ENCODE results near the gene LTF.
"Not testable (repeated sequence)": the region's sequence is repeated elsewhere in the genome, so short reads cannot be mapped to it uniquely, and the experiment has no call there.

Gene LTF

GRCh38 chr3:46442576-46443530 lies 21.9 kb downstream of the LTF start:
- Histone ChIP-seq H3K9me3 (ENCODE audit: control insufficient read depth, low read length) (no peaks in the 10 kb centered on the region), H3K36me3 (ENCODE audit: control insufficient read depth, insufficient read depth, low read length) (no peaks in the 10 kb centered on the region)

DNA sequence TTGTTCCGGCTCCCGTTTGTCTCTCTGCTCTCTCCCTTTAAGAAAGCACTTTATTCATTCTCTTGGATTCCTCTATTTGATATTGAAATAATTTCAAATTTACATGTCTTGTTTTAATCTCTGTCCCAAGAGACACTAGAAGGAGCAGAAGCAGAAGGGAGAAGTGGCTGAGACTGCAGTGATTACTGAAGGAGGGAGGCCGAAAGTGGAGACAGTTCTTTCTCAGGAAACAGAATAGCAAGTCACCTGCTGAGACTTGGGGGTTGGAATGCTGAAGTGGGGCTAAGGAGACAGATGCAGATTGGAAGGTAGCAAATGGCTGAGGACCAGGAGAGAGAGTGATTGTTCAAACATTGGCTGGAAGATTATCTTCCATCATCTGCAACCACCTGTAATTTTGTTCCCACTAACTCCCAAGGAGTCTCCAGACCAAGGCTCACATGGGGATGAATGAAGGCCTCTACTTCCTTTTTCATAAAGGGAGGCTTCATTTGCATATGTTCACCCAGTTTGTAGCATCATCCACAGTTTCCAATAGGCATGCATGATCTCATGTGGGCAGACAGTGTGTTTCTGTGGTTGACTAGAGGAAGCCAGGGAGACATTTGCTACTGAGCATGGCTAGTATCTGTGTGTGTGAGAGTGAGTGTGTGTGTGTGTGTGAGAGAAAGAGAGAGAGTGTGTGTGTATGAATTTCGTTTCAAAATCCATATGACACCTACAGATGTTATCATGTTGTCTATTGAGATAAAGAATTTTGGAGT lies 24.0 kb downstream of the LTF start:
- no peaks in the 10 kb centered on the region for H3K27me3 ChIP-seq (ENCODE audit: control insufficient read depth, insufficient read depth, low read length, poor library complexity, severe bottlenecking)
- no peaks in the 10 kb centered on the region for H3K36me3 ChIP-seq (ENCODE audit: control insufficient read depth, insufficient read depth, low read length)
- no peaks in the 10 kb centered on the region for H3K4me1 ChIP-seq (ENCODE audit: control insufficient read depth, insufficient read depth, low read length)
- 92% methylated on average over 3 of the region's 4 CpGs for whole genome bisulfite sequencing, 2 experiments
- H3K27ac ChIP-seq (ENCODE audit: insufficient read depth, low read depth, low read length, poor library complexity, severe bottlenecking): no peak overlapping the region
- H3K4me3 ChIP-seq (ENCODE audit: insufficient read depth, low read depth, low read length): no peak overlapping the region
- no peaks in the 10 kb centered on the region for H3K9me3 ChIP-seq (ENCODE audit: control insufficient read depth, low read length)

More at GRCh38 chr3:46442576-46443530, 21.9 kb downstream of the LTF start:
- Histone ChIP-seq H3K27ac (ENCODE audit: insufficient read depth, low read depth, low read length, poor library complexity, severe bottlenecking) (no peak overlapping the region), H3K27me3 (ENCODE audit: control insufficient read depth, insufficient read depth, low read length, poor library complexity, severe bottlenecking) (no peaks in the 10 kb centered on the region), H3K4me3 (ENCODE audit: insufficient read depth, low read depth, low read length) (no peak overlapping the region), H3K4me1 (ENCODE audit: control insufficient read depth, insufficient read depth, low read length) (no peaks in the 10 kb centered on the region)
- WGBS, 2 experiments: 92 to 93% methylated on average over 16 of the region's 16 CpGs

- no peak overlapping the region for H3K27ac ChIP-seq (ENCODE audit: insufficient read depth, low read depth, low read length, poor library complexity, severe bottlenecking)
- no peaks in the 10 kb centered on the region for H3K36me3 ChIP-seq (ENCODE audit: control insufficient read depth, insufficient read depth, low read length)
- no peaks in the 10 kb centered on the region for H3K27me3 ChIP-seq (ENCODE audit: control insufficient read depth, insufficient read depth, low read length, poor library complexity, severe bottlenecking)
- no peaks in the 10 kb centered on the region for H3K4me1 ChIP-seq (ENCODE audit: control insufficient read depth, insufficient read depth, low read length)
- 91 to 93% methylated on average over 3 of the region's 3 CpGs for WGBS, 2 experiments
- H3K4me3 ChIP-seq (ENCODE audit: insufficient read depth, low read depth, low read length): no peak overlapping the region
- H3K9me3 ChIP-seq (ENCODE audit: control insufficient read depth, low read length): no peaks in the 10 kb centered on the region
Observed at GRCh38 chr3:46438831-46439230, 25.9 kb downstream of the LTF start.

DNA sequence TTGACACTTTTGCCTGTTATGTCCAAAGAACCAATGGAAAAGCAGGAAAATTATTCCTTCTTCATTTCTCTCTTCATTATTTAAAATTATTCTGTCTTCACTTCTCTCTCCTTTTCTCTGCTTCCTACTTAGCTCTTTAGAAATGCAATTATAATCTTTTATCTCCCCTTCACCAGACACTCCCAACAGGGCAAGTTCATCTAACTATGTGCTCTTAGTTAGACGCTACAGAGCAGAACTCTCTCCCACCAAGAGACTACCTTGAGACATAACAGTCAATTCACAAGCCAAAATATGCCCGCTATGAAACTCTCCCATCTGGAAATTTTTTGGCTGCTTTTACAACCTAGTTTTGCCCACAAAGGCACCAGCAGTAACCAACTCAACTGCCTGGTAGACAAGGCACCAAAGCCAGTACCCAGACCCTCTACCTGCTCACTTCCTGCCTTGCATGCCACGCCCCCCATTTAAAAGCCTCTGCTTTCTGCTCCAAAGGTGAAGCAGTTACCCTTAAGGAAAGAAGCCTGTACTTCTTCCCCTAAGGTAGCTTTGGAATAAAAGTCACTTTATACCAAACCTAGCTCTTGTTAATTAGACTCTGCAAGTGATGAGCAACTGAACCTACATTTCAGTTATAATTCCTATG lies 29.5 kb downstream of the LTF start:
- no peak overlapping the region for H3K4me3 ChIP-seq (ENCODE audit: insufficient read depth, low read depth, low read length)
- no peaks in the 10 kb centered on the region for H3K27me3 ChIP-seq (ENCODE audit: control insufficient read depth, insufficient read depth, low read length, poor library complexity, severe bottlenecking)
- no peaks in the 10 kb centered on the region for H3K9me3 ChIP-seq (ENCODE audit: control insufficient read depth, low read length)
- H3K36me3 ChIP-seq (ENCODE audit: control insufficient read depth, insufficient read depth, low read length): no peaks in the 10 kb centered on the region
- H3K27ac ChIP-seq (ENCODE audit: insufficient read depth, low read depth, low read length, poor library complexity, severe bottlenecking): no peak overlapping the region
- H3K4me1 ChIP-seq (ENCODE audit: control insufficient read depth, insufficient read depth, low read length): no peaks in the 10 kb centered on the region
- 90 to 93% methylated on average over 3 of the region's 3 CpGs for WGBS, 2 experiments

DNA sequence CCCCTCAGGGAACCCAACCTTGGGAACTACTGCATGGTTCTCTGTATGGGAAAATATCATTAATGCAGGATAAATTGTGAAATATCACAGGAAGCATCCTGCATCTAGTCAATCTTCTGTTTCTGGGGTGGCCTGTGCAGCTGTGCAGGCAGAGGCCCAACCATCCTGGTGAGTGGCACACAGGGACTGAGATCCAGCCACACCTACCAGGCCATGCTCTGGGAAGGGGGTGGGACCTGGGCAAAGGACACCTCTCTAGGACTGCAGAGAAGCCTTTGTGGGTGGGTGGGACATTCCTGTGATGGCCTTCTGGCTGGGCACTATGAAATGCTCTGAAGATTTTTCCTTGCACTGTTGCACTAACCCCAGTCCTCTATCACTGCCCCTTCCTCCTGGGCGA lies 30.9 kb downstream of the LTF start:
- no peaks in the 10 kb centered on the region for H3K4me1 ChIP-seq (ENCODE audit: control insufficient read depth, insufficient read depth, low read length)
- H3K27ac ChIP-seq (ENCODE audit: insufficient read depth, low read depth, low read length, poor library complexity, severe bottlenecking): no peak overlapping the region
- 67% methylated on average over 1 of the region's 1 CpG; no CpG with 5 or more reads in 1 of the 2 experiments for WGBS, 2 experiments
- no peak overlapping the region for H3K4me3 ChIP-seq (ENCODE audit: insufficient read depth, low read depth, low read length)
- H3K9me3 ChIP-seq (ENCODE audit: control insufficient read depth, low read length): no peaks in the 10 kb centered on the region
- no peaks in the 10 kb centered on the region for H3K36me3 ChIP-seq (ENCODE audit: control insufficient read depth, insufficient read depth, low read length)
- H3K27me3 ChIP-seq (ENCODE audit: control insufficient read depth, insufficient read depth, low read length, poor library complexity, severe bottlenecking): no peaks in the 10 kb centered on the region

DNA sequence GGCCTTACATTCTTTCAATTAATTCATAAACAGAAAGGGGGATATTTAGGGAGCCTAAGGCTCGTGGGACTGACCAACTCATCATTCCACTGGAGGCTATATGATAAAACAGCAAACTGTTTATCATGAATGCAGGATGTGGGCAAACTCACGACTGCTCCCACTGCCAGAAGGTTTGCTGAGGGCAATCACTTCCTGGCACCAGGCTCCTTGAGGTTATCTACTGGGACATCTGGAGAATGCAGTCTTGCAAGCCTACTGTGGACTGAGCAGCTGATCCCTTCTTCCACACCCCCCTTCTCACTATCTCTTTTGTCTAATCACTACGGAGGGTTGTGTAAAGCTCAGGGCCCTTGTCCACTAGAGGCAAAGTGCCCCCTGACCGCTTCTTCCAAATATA lies 31.6 kb downstream of the LTF start:
- not testable (repeated sequence) for H3K27ac ChIP-seq (ENCODE audit: insufficient read depth, low read depth, low read length, poor library complexity, severe bottlenecking); H3K27me3 ChIP-seq (ENCODE audit: control insufficient read depth, insufficient read depth, low read length, poor library complexity, severe bottlenecking); H3K4me3 ChIP-seq (ENCODE audit: insufficient read depth, low read depth, low read length); H3K36me3 ChIP-seq (ENCODE audit: control insufficient read depth, insufficient read depth, low read length); H3K9me3 ChIP-seq (ENCODE audit: control insufficient read depth, low read length); H3K4me1 ChIP-seq (ENCODE audit: control insufficient read depth, insufficient read depth, low read length)
- 85 to 92% methylated on average over 4 of the region's 4 CpGs for WGBS, 2 experiments

- H3K36me3 ChIP-seq (ENCODE audit: control insufficient read depth, insufficient read depth, low read length); H3K9me3 ChIP-seq (ENCODE audit: control insufficient read depth, low read length); H3K4me3 ChIP-seq (ENCODE audit: insufficient read depth, low read depth, low read length); H3K4me1 ChIP-seq (ENCODE audit: control insufficient read depth, insufficient read depth, low read length); H3K27ac ChIP-seq (ENCODE audit: insufficient read depth, low read depth, low read length, poor library complexity, severe bottlenecking); H3K27me3 ChIP-seq (ENCODE audit: control insufficient read depth, insufficient read depth, low read length, poor library complexity, severe bottlenecking): not testable (repeated sequence)
- WGBS, 2 experiments: 98 to 99% methylated on average over 4 to 5 of the region's 5 CpGs
Observed at GRCh38 chr3:46431905-46432304, 32.8 kb downstream of the LTF start.

GRCh38 chr3:46430879-46431278 lies 33.8 kb downstream of the LTF start:
- H3K4me1 ChIP-seq (ENCODE audit: control insufficient read depth, insufficient read depth, low read length); H3K27me3 ChIP-seq (ENCODE audit: control insufficient read depth, insufficient read depth, low read length, poor library complexity, severe bottlenecking); H3K4me3 ChIP-seq (ENCODE audit: insufficient read depth, low read depth, low read length); H3K36me3 ChIP-seq (ENCODE audit: control insufficient read depth, insufficient read depth, low read length); H3K9me3 ChIP-seq (ENCODE audit: control insufficient read depth, low read length); H3K27ac ChIP-seq (ENCODE audit: insufficient read depth, low read depth, low read length, poor library complexity, severe bottlenecking): not testable (repeated sequence)
- 89% methylated on average over 1 of the region's 1 CpG for WGBS, 2 experiments

- Histone ChIP-seq H3K36me3 (ENCODE audit: control insufficient read depth, insufficient read depth, low read length) (no peaks in the 10 kb centered on the region), H3K4me3 (ENCODE audit: insufficient read depth, low read depth, low read length) (no peak overlapping the region), H3K27ac (ENCODE audit: insufficient read depth, low read depth, low read length, poor library complexity, severe bottlenecking) (no peak overlapping the region), H3K4me1 (ENCODE audit: control insufficient read depth, insufficient read depth, low read length) (no peaks in the 10 kb centered on the region), H3K9me3 (ENCODE audit: control insufficient read depth, low read length) (no peaks in the 10 kb centered on the region), H3K27me3 (ENCODE audit: control insufficient read depth, insufficient read depth, low read length, poor library complexity, severe bottlenecking) (no peaks in the 10 kb centered on the region)
- WGBS, 2 experiments: 94 to 96% methylated on average over 4 to 5 of the region's 5 CpGs
Observed at GRCh38 chr3:46429671-46430070, 35.0 kb downstream of the LTF start.

DNA sequence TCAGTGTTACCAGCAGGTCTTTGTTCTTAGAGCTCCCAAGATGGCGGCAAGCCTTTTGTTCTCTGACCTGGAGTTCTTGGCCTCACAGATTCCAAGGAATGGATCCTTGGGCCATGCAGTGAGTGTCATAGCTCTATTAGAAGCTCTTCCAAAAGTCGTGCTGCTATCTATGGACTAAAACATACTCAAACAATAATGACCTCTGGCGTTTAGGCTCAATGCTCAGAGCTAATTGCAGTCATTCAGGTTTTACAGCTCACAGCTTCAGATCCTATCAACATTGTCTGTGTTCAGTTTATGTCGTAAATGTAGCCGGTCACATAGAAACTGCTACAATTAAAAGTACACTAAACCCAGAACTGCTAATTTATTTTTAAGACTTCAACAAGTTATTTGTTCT lies 35.5 kb downstream of the LTF start:
- Histone ChIP-seq H3K4me1 (ENCODE audit: control insufficient read depth, insufficient read depth, low read length) (no peaks in the 10 kb centered on the region), H3K4me3 (ENCODE audit: insufficient read depth, low read depth, low read length) (no peak overlapping the region), H3K27me3 (ENCODE audit: control insufficient read depth, insufficient read depth, low read length, poor library complexity, severe bottlenecking) (no peaks in the 10 kb centered on the region), H3K9me3 (ENCODE audit: control insufficient read depth, low read length) (no peaks in the 10 kb centered on the region), H3K27ac (ENCODE audit: insufficient read depth, low read depth, low read length, poor library complexity, severe bottlenecking) (no peak overlapping the region), H3K36me3 (ENCODE audit: control insufficient read depth, insufficient read depth, low read length) (no peaks in the 10 kb centered on the region)
- 88 to 94% methylated on average over 5 of the region's 5 CpGs for WGBS, 2 experiments

Data from ectodermal cell (in vitro differentiated cells).